GM12873 (cell line): ENCODE measurements around the gene KCNIP1.

Experiments used
- TF ChIP-seq, protein P1 (sequence below): IDR thresholded peaks from 2 replicates; pipeline ENCODE4 v1.5.1; 2012; ENCODE audit warnings: low read depth, mild to moderate bottlenecking, moderate library complexity, low read length, control low read depth; ENCODE audit not compliant: insufficient read depth; ENCODE audit errors: missing control alignments

Gene KCNIP1

DNA sequence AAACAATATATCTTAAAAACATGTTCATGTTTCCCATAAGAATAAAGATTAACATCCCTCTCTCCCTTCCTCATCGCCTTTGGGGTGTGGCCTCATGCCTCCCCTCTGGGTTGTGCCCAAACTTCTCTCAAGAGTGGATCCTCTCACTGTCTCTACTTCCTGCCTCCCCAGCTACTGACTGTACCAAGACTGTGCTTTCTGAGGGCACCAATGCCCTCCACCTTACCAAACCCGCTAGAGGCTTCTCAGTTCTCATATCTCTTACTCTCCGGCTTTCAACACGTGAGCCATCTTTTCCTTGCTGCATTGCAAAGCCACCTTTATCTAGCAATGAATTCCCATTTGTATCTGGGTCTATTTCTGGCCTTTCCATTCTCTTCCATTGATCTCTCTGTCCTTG, 34.4 kb upstream of the KCNIP1 start:
- TF ChIP-seq, protein P1, sequence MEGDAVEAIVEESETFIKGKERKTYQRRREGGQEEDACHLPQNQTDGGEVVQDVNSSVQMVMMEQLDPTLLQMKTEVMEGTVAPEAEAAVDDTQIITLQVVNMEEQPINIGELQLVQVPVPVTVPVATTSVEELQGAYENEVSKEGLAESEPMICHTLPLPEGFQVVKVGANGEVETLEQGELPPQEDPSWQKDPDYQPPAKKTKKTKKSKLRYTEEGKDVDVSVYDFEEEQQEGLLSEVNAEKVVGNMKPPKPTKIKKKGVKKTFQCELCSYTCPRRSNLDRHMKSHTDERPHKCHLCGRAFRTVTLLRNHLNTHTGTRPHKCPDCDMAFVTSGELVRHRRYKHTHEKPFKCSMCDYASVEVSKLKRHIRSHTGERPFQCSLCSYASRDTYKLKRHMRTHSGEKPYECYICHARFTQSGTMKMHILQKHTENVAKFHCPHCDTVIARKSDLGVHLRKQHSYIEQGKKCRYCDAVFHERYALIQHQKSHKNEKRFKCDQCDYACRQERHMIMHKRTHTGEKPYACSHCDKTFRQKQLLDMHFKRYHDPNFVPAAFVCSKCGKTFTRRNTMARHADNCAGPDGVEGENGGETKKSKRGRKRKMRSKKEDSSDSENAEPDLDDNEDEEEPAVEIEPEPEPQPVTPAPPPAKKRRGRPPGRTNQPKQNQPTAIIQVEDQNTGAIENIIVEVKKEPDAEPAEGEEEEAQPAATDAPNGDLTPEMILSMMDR = no peak

DNA sequence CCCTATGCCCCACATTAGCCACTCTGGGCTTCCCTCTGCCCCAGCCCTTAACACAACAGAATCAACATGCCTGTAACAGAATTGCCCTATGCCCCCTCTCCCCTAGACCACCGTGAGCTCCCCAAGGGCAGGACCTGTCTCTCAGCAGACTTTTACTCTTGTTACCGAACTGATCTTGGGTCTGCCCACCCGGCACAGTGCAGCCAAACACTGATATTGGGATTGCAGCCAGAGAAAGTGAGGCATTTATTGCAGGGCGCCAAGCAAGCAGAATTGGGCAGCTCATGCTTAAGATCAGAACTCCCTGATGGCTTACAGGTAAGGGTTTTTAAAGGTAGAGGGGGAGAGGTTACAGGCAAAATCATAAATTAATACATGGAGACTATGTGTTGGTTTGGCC, 33.5 kb upstream of the KCNIP1 start:
- TF ChIP-seq, protein P1 = no peak

DNA sequence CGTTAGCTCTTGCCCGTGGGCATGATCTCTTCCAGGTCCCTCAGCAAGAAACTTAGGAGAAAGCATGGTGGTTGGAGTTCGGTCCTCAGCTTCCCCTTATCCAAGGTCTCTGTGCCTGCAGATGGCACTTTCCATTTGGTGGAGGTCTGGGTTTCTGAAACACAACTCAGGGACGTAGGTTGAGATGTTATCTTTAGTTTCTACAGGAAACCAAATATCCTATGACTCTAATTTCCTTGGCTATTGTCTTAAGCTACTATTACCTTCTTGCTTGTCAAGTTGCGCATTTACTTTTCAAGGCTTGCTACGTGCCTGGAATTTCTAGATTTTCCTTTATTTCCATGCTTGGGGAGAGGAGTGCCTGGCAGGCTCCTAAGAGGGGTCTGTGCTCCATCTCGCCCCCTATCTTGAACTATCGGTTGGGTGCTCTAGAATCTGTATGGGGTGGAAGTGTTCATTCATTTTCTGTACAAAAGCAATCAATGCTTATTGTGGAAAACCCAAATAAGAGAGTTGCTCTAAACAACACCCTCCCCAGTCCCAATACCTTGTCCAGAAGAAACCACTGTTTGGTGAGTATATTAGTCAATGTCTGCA, 32.9 kb upstream of the KCNIP1 start:
- TF ChIP-seq, protein P1 = no peak

DNA sequence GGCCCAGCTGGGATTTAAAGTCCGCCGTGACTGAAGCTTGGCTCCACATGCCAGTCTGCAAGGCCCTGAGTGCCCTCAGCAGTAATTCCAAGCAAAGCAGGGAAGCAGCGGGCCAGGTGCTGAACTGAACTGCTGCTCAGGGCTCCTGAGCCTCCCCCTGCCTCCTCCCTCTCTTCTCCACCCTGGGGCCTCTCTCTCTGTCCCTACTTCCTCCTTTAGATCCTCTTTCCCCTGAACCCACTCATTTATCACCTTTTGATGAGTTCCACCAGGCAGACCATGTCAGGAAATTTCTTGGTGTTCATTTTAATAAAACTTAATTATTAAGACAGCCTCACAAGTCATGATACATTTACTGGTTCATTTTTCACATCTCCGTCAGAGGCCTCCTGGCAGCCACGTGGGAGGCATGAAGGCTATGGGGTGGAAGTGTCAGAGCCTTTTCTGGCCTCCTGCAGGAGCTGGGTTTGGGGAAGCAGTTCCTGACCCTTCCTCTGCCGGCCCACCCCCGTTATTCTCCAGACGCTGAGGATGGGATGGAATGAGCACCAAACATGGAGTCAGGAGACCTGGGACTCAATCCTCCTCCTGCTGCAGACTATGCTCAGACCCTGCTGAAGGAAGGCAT, 32.2 kb upstream of the KCNIP1 start:
- TF ChIP-seq, protein P1 = no peak

DNA sequence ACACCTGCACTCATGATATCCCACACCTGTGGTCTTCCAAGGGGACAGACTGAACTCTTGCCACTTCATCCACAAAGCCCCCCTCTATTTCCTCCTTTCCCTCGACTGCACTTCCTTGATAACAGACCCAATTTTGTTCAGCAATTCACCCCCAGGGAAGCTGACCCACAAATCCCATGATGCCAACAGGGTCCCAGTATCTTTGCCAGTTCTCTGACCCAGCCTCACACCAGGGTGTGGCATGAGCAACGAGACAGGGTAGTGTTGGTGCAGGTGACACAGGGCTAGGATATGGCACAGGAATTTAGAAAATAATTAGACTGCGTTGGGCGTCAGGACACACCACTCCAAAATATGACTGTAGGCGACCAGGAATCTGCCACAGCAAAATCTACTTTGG, 30.2 kb upstream of the KCNIP1 start:
- TF ChIP-seq, protein P1 = no peak

DNA sequence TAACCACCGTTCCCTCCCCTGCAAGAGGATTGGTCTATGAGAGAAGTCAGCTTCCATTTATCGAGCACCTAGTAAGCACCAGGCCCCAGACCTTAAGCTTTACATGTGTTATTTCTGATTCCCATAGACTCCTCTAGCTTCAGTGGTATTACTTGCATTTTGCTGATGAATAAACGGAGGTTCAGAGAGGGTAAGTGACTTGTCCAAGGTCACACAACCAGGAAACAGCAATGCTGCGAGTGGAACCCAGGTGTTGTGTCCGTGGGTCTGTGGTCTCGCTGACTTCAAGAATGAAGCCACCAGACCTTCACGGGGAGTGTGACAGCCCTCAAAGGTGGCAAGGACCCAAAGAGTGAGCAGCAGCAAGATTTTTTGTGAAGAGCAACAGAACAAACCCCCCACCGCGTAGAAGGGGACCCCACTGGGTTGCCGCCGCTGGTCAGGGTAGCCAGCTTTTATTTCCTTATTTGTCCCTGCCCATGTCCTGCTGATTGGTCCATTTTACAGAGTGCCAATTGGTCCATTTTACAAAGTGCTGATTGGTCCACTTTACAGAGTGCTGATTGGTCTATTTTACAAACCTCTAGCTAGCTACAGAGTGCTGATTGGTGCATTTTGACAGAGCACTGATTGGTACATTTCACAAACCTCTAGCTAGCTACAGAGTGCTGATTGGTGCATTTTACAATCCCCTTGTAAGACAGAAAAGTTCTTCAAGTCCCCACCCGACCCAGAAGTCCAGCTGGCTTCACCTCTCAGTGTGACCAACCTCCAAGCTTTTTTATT, 29.1 kb upstream of the KCNIP1 start:
- TF ChIP-seq, protein P1 = no peak

DNA sequence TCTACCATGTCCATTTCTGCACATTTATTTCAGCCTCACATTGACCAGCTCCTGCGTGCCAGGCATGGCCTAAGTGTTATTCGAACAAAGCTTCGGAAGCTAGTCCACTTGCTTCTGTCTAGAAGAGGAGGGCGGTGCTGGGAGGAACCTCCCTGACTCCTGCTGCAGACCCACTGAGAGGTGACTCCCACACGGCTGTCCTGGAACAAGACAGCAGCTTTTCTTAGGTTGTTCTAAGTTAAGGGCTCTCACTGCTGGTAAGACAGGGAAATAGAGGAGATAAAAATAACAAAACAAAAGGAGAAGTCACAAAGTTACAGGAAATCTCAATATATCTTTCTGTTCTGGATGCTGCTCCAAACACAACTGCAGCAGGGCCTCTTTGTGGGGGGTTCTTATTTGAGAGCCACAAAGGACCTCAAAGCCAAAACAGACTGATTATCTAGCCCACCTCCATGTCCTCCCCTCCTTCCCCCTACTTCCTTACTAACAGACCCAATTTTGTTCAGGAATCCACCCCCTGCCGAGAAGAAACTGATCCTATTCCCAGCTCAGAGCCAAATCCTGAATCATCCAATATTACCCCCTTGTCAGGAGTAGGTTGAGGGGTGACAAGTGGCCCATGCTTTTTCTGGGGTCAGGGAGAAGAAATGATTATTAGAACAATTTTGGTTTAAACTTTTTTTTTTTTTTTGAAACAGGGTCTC, 28.4 kb upstream of the KCNIP1 start:
- TF ChIP-seq, protein P1 = no peak
